ENCODE measurements around the gene CDC25C. TPM values are rescaled to one million over a fixed set of nuclear protein-coding genes. Genes with fewer than 3 reads are reported as not detected.

The CDC25C gene
- total RNA-seq, 4 donors from 2014 or later = 0.32 to 2.8 (median 0.68) TPM; not detected in 1

DNA sequence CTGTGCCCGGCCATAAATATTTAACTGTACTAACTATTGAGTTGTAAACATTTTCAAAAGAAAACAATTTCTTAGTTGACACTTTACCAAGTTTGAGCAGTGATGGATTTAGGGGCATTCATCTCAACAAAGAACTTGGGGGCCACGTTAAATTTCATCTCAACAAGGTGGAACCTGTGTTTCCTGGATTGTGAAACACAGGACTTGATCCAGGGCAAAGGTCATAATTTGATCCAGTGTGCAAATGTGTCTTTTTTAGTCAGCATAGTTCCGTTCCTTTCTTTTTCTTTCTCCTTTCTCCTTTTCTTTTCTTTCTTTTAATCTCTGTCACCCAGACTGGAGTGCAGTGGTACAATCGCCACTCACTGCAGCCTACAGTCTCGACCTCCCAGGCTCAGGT lies 60.3 kb downstream of the CDC25C start:
- Histone ChIP-seq H3K4me1 (peaks cover 0 to 8% (median 6%) of the 10 kb centered on the region in 4 donors), H3K27ac (no peak overlapping the region), H3K36me3 (no peaks in the 10 kb centered on the region), H3K4me3 (no peak overlapping the region), H3K27me3 (peaks cover 25% of the 10 kb centered on the region), H3K9me3 (no peaks in the 10 kb centered on the region)
- DNase-seq = no peak
- intact Hi-C loops (cut with DNase I; ENCODE audit: low total_unique reads) = no loop called here
- in situ Hi-C loops (cut with MboI; ENCODE audit: low pct_ligation_motif_present in 1 of 4, low pct_unique_long_range_greater_than_20kb in 1 of 4, low sequenced_read_pairs in 3 of 4) = no loop called here
- 70 to 93% methylated on average over 4 to 5 of the region's 5 CpGs for WGBS, 2 donors (ENCODE audit: low coverage in 1 of 2)
- TF ChIP-seq POLR2A (IDR thresholded peaks at IDR 0.05) (no peak), POLR2AphosphoS5 (IDR thresholded peaks at IDR 0.05) (no peak), EP300 (IDR thresholded peaks at IDR 0.05; ENCODE audit: low read depth) (no peak)
- TF ChIP-seq, protein P1, sequence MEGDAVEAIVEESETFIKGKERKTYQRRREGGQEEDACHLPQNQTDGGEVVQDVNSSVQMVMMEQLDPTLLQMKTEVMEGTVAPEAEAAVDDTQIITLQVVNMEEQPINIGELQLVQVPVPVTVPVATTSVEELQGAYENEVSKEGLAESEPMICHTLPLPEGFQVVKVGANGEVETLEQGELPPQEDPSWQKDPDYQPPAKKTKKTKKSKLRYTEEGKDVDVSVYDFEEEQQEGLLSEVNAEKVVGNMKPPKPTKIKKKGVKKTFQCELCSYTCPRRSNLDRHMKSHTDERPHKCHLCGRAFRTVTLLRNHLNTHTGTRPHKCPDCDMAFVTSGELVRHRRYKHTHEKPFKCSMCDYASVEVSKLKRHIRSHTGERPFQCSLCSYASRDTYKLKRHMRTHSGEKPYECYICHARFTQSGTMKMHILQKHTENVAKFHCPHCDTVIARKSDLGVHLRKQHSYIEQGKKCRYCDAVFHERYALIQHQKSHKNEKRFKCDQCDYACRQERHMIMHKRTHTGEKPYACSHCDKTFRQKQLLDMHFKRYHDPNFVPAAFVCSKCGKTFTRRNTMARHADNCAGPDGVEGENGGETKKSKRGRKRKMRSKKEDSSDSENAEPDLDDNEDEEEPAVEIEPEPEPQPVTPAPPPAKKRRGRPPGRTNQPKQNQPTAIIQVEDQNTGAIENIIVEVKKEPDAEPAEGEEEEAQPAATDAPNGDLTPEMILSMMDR (IDR thresholded peaks at IDR 0.05) = no peak

DNA sequence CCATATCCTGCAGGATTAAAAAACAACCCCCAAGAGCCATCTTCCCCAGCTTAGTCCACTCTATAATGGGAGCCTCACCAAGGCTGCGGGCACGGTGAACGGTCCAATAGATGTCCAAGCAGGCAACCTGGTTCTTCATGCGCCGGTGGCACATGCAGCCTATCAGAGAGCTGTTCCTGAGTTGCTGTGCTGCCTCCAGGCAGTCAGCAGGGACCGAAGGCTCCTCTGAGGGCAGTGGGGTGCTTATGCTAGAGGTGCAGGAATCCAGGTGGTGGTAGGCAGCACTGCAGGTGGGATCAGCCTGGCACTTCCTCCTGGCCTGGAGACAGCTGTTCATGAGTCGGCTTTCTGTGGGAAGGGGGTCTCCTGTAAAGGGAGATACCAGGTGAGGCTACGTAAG lies 67.4 kb downstream of the CDC25C start:
- H3K27ac ChIP-seq = no peak overlapping the region
- no peaks in the 10 kb centered on the region for H3K9me3 ChIP-seq
- TF ChIP-seq POLR2A (IDR thresholded peaks at IDR 0.05) (no peak), EP300 (IDR thresholded peaks at IDR 0.05; ENCODE audit: low read depth) (no peak), POLR2AphosphoS5 (IDR thresholded peaks at IDR 0.05) (no peak)
- TF ChIP-seq, protein P1 (IDR thresholded peaks at IDR 0.05) = no peak
- in situ Hi-C loops (cut with MboI; ENCODE audit: low pct_ligation_motif_present in 1 of 4, low pct_unique_long_range_greater_than_20kb in 1 of 4, low sequenced_read_pairs in 3 of 4) (no loop called here), intact Hi-C loops (cut with DNase I; ENCODE audit: low total_unique reads) (no loop called here)
- no peaks in the 10 kb centered on the region for H3K36me3 ChIP-seq
- no peak overlapping the region for H3K4me3 ChIP-seq
- no peak for DNase-seq
- 91 to 100% methylated on average over 1 to 8 of the region's 8 CpGs for WGBS, 2 donors (ENCODE audit: low coverage in 1 of 2)
- H3K27me3 ChIP-seq = no peaks in the 10 kb centered on the region
- no peaks in the 10 kb centered on the region for H3K4me1 ChIP-seq

DNA sequence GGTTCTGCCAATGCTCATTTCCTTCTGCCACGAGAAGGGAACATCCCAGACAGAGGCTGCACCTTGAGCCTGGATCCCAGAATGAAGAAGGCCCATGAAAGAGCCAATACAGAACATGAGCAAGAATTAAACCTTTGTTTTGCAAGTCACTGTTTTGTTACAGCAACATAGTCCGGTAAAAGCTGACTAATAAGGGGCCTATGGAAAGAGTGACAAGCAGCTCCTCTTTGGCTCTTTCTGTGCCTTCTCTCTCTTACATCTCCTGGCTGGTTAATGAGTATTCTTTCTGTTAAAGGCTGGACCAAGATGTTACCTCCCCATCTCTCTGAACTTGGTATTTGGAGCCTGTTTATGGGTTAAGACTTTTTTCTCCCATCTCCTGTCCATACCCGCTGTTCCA lies 68.0 kb downstream of the CDC25C start:
- no peak for TF ChIP-seq POLR2AphosphoS5 (IDR thresholded peaks at IDR 0.05)
- TF ChIP-seq, protein P1 (IDR thresholded peaks at IDR 0.05) = no peak
- no peak for TF ChIP-seq EP300 (IDR thresholded peaks at IDR 0.05; ENCODE audit: low read depth)
- TF ChIP-seq POLR2A (IDR thresholded peaks at IDR 0.05) = no peak
- WGBS, 2 donors (ENCODE audit: low coverage in 1 of 2) = 67 to 71% methylated on average over 3 of the region's 3 CpGs
- in situ Hi-C loops (cut with MboI; ENCODE audit: low pct_ligation_motif_present in 1 of 4, low pct_unique_long_range_greater_than_20kb in 1 of 4, low sequenced_read_pairs in 3 of 4) = no loop called here

DNA sequence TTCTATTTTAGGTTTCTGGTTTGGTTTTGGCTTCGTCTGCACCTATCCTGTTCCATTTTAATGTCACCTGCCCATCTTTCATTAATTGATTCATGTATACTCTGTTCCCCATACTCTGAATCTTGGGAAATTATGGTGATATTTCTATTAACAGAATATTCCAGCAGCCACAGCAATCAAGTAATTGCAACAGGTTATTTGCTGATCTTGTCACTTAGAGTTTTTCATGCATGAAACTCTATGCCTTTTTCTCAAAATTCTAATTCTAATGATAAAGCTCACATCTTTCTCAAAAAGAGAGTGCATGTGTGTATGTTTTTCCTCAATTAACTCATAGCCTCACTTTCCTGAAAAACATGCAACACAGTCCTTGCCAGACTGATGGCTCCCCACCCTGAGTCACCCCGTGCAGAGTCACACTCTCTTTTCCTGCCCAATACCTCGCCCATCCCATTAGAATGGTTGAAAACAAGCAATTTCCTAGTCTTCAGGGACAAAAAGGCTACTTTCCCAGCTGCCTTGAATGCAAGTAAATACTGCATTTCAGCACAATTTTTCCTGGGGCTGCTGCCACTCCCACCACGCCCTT lies 72.8 kb downstream of the CDC25C start:
- intact Hi-C loops (cut with DNase I; ENCODE audit: low total_unique reads) (no loop called here), in situ Hi-C loops (cut with MboI; ENCODE audit: low pct_ligation_motif_present in 1 of 4, low pct_unique_long_range_greater_than_20kb in 1 of 4, low sequenced_read_pairs in 3 of 4) (no loop called here)
- WGBS, 2 donors (ENCODE audit: low coverage in 1 of 2) = 46 to 69% methylated on average over 3 to 4 of the region's 4 CpGs

More for the DNA sequence above, 68.0 kb downstream of the CDC25C start:
- Histone ChIP-seq H3K27ac (no peak overlapping the region), H3K4me3 (no peak overlapping the region), H3K4me1 (no peaks in the 10 kb centered on the region), H3K27me3 (no peaks in the 10 kb centered on the region), H3K36me3 (no peaks in the 10 kb centered on the region), H3K9me3 (no peaks in the 10 kb centered on the region)
- DNase-seq = no peak
- intact Hi-C loops (cut with DNase I; ENCODE audit: low total_unique reads) = no loop called here

More for the DNA sequence above, 72.8 kb downstream of the CDC25C start:
- H3K9me3 ChIP-seq = no peaks in the 10 kb centered on the region
- H3K27me3 ChIP-seq = no peaks in the 10 kb centered on the region
- no peak for DNase-seq
- no peak for TF ChIP-seq POLR2AphosphoS5 (IDR thresholded peaks at IDR 0.05)
- no peak for TF ChIP-seq POLR2A (IDR thresholded peaks at IDR 0.05)
- TF ChIP-seq EP300 (IDR thresholded peaks at IDR 0.05; ENCODE audit: low read depth) = no peak
- TF ChIP-seq, protein P1 (IDR thresholded peaks at IDR 0.05) = no peak
- H3K4me3 ChIP-seq = no peak overlapping the region
- no peaks in the 10 kb centered on the region for H3K4me1 ChIP-seq
- no peaks in the 10 kb centered on the region for H3K36me3 ChIP-seq
- H3K27ac ChIP-seq = no peak overlapping the region

Data from transverse colon (tissue), 4 donors.